H1 (cell line): ENCODE results near the gene NR4A2. TPM values are rescaled to one million over a fixed set of nuclear protein-coding genes. Genes with fewer than 3 reads are reported as not detected.

Experiments used
- CTCF ChIA-PET: fragments of 300-600 bp; sonication (Branson Sonifier 250); formaldehyde crosslinking; loops from one replicate; lab custom pipeline; 2021; ENCODE audit not compliant: partially characterized antibody; lab: Charles Lee
- POLR2A ChIA-PET: fragments of 300-600 bp; sonication (Branson Sonifier 250); formaldehyde crosslinking; loops from one replicate; lab custom pipeline; 2021; ENCODE audit warnings: inconsistent platforms; ENCODE audit not compliant: partially characterized antibody; lab: Charles Lee
- DNase-seq, 2 experiments: peaks; one replicate each; pipeline versions ENCODE4 v3.0.0 to v3.0.0-alpha.2; 2010 to 2022; ENCODE audit warnings: low spot score in 2 of 2, low read depth in 1 of 2, mixed read lengths in 1 of 2
- FAIRE-seq: peaks from 2 replicates; lab custom pipeline; 2011; peaks lifted over from hg19 to GRCh38; lab: Jason Lieb, UNC
- H2AFZ ChIP-seq: 2 replicates; pipeline ENCODE4 v1.8.1; 2012; ENCODE audit warnings: low read length, inconsistent platforms
- H2AK5ac ChIP-seq: 2 replicates; pipeline ENCODE4 v1.6.1; 2013; ENCODE audit warnings: low read depth, low read length
- H2BK120ac ChIP-seq: replicated peaks from 2 replicates; pipeline ENCODE3; 2013; ENCODE audit warnings: low read depth, low read length, inconsistent platforms
- H2BK12ac ChIP-seq: 2 replicates; pipeline ENCODE4 v1.6.1; 2013; ENCODE audit warnings: low read depth, low read length
- H2BK15ac ChIP-seq: 2 replicates; pipeline ENCODE4 v1.6.1; 2013; ENCODE audit warnings: low read length
- H2BK20ac ChIP-seq: 2 replicates; pipeline ENCODE4 v1.6.1; 2013; ENCODE audit warnings: low read length
- H2BK5ac ChIP-seq: 2 replicates; pipeline ENCODE4 v1.6.1; 2013; ENCODE audit warnings: low read depth, low read length
- H3K14ac ChIP-seq: 2 replicates; pipeline ENCODE4 v1.6.1; 2013; ENCODE audit warnings: inconsistent platforms; ENCODE audit not compliant: insufficient read length
- H3K18ac ChIP-seq: 2 replicates; pipeline ENCODE4 v1.6.1; 2013; ENCODE audit warnings: low read length; ENCODE audit errors: extremely low read depth
- H3K23ac ChIP-seq: 2 replicates; pipeline ENCODE4 v1.6.1; 2013; ENCODE audit warnings: inconsistent platforms; ENCODE audit not compliant: insufficient read length
- H3K23me2 ChIP-seq: 2 replicates; pipeline ENCODE4 v1.6.1; 2013; ENCODE audit warnings: low read depth, low read length
- H3K27ac ChIP-seq: 2 replicates; pipeline ENCODE4 v1.6.1; 2011; ENCODE audit warnings: low read depth, low read length, inconsistent platforms
- H3K27me3 ChIP-seq, 4 experiments: replicated peaks in 1 of 4; 1 replicate in 1 of 4; 2 replicates in 3 of 4; pipeline versions ENCODE4 v1.6.1 to v1.8.1; 2011 to 2013; ENCODE audit warnings: low read length in 3 of 4, mild to moderate bottlenecking in 3 of 4, inconsistent platforms in 2 of 4, mixed read lengths in 2 of 4, moderate library complexity in 1 of 4; ENCODE audit not compliant: control insufficient read depth in 3 of 4, insufficient read depth in 3 of 4; ENCODE audit errors: extremely low read depth in 1 of 4
- H3K36me3 ChIP-seq, 4 experiments: 2 replicates each; pipeline versions ENCODE4 v1.6.1 to v1.8.1; 2011 to 2013; ENCODE audit warnings: mild to moderate bottlenecking in 4 of 4, low read length in 3 of 4, moderate library complexity in 2 of 4, control low read depth in 1 of 4, inconsistent platforms in 1 of 4; ENCODE audit not compliant: insufficient read depth in 4 of 4, control insufficient read depth in 2 of 4
- H3K4ac ChIP-seq: replicated peaks from 2 replicates; pipeline ENCODE3; 2013; ENCODE audit warnings: low read length, low read depth, mixed read lengths, inconsistent platforms; ENCODE audit not compliant: insufficient read length
- H3K4me1 ChIP-seq, 4 experiments: replicated peaks in 1 of 4; 1 replicate in 1 of 4; 2 replicates in 3 of 4; pipeline versions ENCODE4 v1.6.1 to v1.8.1; 2011 to 2013; ENCODE audit warnings: low read length in 3 of 4, inconsistent platforms in 2 of 4, mixed read lengths in 1 of 4; ENCODE audit not compliant: insufficient read depth in 4 of 4, control insufficient read depth in 3 of 4
- H3K4me2 ChIP-seq, 2 experiments: 2 replicates each; pipeline versions ENCODE4 v1.6.1 to v1.8.1; 2011 to 2013; ENCODE audit warnings: low read depth in 2 of 2, low read length in 2 of 2, control low read depth in 1 of 2, inconsistent platforms in 1 of 2, mild to moderate bottlenecking in 1 of 2; ENCODE audit not compliant: insufficient read depth in 1 of 2
- H3K4me3 ChIP-seq, 4 experiments: fragments of 200-600, 300-600 bp in 1 of 4; sonication (generic), shearing (Covaris generic), sonication (Bioruptor Twin) in 1 of 4; 2 replicates each; pipeline versions ENCODE4 v1.5.1 to v1.8.1; 2011 to 2016; ENCODE audit warnings: low read length in 4 of 4, low read depth in 3 of 4, control low read depth in 2 of 4, inconsistent platforms in 2 of 4, mild to moderate bottlenecking in 2 of 4, mixed read lengths in 1 of 4, moderate library complexity in 1 of 4; ENCODE audit not compliant: insufficient read depth in 2 of 4; ENCODE audit errors: extremely low read depth in 1 of 4
- H3K56ac ChIP-seq: replicated peaks from 2 replicates; pipeline ENCODE3; 2013; ENCODE audit warnings: low read depth, mild to moderate bottlenecking, mixed read lengths, low read length, inconsistent platforms; ENCODE audit not compliant: insufficient read length
- H3K79me1 ChIP-seq: 2 replicates; pipeline ENCODE4 v1.6.1; 2013; ENCODE audit warnings: low read depth, low read length, control low read depth
- H3K79me2 ChIP-seq, 2 experiments: 2 replicates each; pipeline versions ENCODE4 v1.6.1 to v1.8.1; 2012 to 2013; ENCODE audit warnings: low read length in 2 of 2, mild to moderate bottlenecking in 2 of 2, inconsistent platforms in 1 of 2; ENCODE audit not compliant: insufficient read depth in 2 of 2, control insufficient read depth in 1 of 2
- H3K9ac ChIP-seq, 4 experiments: replicated peaks in 1 of 4; 1 replicate in 1 of 4; 2 replicates in 3 of 4; pipeline versions ENCODE4 v1.6.1 to v1.8.1; 2011 to 2013; ENCODE audit warnings: low read depth in 3 of 4, low read length in 3 of 4, control low read depth in 2 of 4, mild to moderate bottlenecking in 2 of 4, moderate library complexity in 2 of 4, inconsistent platforms in 1 of 4; ENCODE audit errors: extremely low read depth in 1 of 4
- H3K9me3 ChIP-seq, 2 experiments: 2 replicates each; pipeline versions ENCODE4 v1.6.1 to v1.8.1; 2012 to 2013; ENCODE audit warnings: mild to moderate bottlenecking in 2 of 2, moderate library complexity in 2 of 2, control low read depth in 1 of 2, inconsistent platforms in 1 of 2, low read depth in 1 of 2, low read length in 1 of 2, mixed read lengths in 1 of 2; ENCODE audit not compliant: insufficient read depth in 2 of 2
- H4K20me1 ChIP-seq, 2 experiments: replicated peaks in 1 of 2; 2 replicates each; pipeline versions ENCODE3 to v1.8.1; 2011 to 2013; ENCODE audit warnings: inconsistent platforms in 2 of 2, low read length in 2 of 2, mild to moderate bottlenecking in 1 of 2; ENCODE audit not compliant: insufficient read depth in 2 of 2, control insufficient read depth in 1 of 2
- H4K5ac ChIP-seq: 2 replicates; pipeline ENCODE4 v1.6.1; 2013; ENCODE audit warnings: low read length, low read depth, mixed read lengths, inconsistent platforms; ENCODE audit not compliant: insufficient read length
- H4K8ac ChIP-seq: 2 replicates; pipeline ENCODE4 v1.8.0; 2013; ENCODE audit warnings: mild to moderate bottlenecking, moderate library complexity, low read length, inconsistent platforms; ENCODE audit not compliant: insufficient read depth; ENCODE audit errors: extremely low read depth
- H4K91ac ChIP-seq: replicated peaks from 2 replicates; pipeline ENCODE3; 2013; ENCODE audit warnings: low read length, mixed read lengths, inconsistent platforms; ENCODE audit not compliant: insufficient read length
- HDAC6 ChIP-seq: IDR thresholded peaks from one replicate; pipeline ENCODE4 v1.7.1; 2012; ENCODE audit warnings: low read depth, mild to moderate bottlenecking, inconsistent platforms, low read length, moderate library complexity
- MAFK ChIP-seq: IDR thresholded peaks from 2 replicates; pipeline ENCODE4 v1.6.1; 2012; ENCODE audit warnings: low read depth, mild to moderate bottlenecking, improper control_type of control experiment, low read length
- RAD21 ChIP-seq, 2 experiments: IDR thresholded peaks in 1 of 2; conservative IDR thresholded peaks in 1 of 2; 2 replicates each; pipeline ENCODE4 v1.6.1; 2011; ENCODE audit warnings: low read depth in 2 of 2, low read length in 2 of 2, improper control_type of control experiment in 1 of 2, inconsistent platforms in 1 of 2, mild to moderate bottlenecking in 1 of 2, moderate library complexity in 1 of 2
- WGBS, 2 experiments: shearing (Covaris generic) in 1 of 2; methylation state at CpG; one replicate each; pipeline versions ENCODE4 v1.1.6 to v1.1.7; 2013 to 2015; ENCODE audit warnings: low lambda C conversion rate in 2 of 2, mixed read lengths in 2 of 2, inconsistent platforms in 1 of 2, low coverage in 1 of 2, missing lambda C conversion rate in 1 of 2; ENCODE audit not compliant: insufficient replicate concordance in 2 of 2, insufficient coverage in 1 of 2, insufficient read length in 1 of 2; ENCODE audit errors: extremely low coverage in 1 of 2, missing lambda C conversion rate in 1 of 2; 5-methylcytosine and 5-hydroxymethylcytosine counted together
- polyA plus RNA-seq, 7 experiments: library from polyadenylated mRNA; depleted of rRNA in 3 of 7; stranded (reverse) in 5 of 7; unstranded in 2 of 7; fragments of >200 nt in 5 of 7; fragments of 200-250 nt in 2 of 7; gene quantifications; 1 replicate in 5 of 7; 2 replicates in 1 of 7; 4 replicates in 1 of 7; pipeline versions ENCODE4 v1.2.1 to v1.2.3, GENCODE V29; 2011 to 2013; ENCODE audit warnings: missing spikeins in 2 of 7, mixed read lengths in 2 of 7
- total RNA-seq: library from RNA; stranded (reverse); fragmentation: NEBNext Ultra II Directional; extraction: Animal tissue kit (Norgen Biotek cat#: 25700); gene quantifications from 2 replicates; pipeline ENCODE4 v1.2.1, GENCODE V29; 2021

The NR4A2 gene
- total and polyA plus RNA-seq, 2 of the 8 experiments (the other 6 are each of a cell fraction or from before 2014, with no cell fraction given) = 0.15 to 1.7 TPM

DNA sequence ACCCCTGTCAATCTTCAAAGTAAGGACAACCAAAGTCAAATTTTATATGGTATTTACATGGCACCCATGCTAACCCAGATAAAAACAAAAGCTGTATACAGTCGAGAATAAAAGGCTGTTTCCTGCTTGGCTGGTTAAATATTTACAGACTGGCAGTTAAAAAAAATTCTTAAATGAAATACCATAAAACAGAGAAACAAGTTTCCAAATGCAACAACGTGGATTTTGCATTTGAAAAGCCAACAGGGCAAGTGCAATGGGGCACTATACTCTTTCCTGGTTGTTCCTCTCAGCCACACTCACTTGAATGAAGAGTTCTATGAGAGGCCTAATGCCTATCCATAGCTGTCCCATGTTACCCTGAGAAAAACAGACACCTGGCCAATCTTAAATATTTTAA, 6.1 kb upstream of the NR4A2 start:
- no peak overlapping the region for H4K91ac ChIP-seq
- no peak overlapping the region for H3K9ac ChIP-seq
- no peak overlapping the region for H4K5ac ChIP-seq
- H3K27ac ChIP-seq = no peak overlapping the region
- CTCF ChIA-PET = interaction anchor here (1.6 to 1.7 kb wide), 2 partner anchors 11 to 251 kb away, joined by 4 to 6 read pairs; no protein-coding TSS in a partner anchor
- H3K18ac ChIP-seq = no peak overlapping the region
- peaks cover 1 to 18% (median 10%) of the 10 kb centered on the region in 4 experiments for H3K27me3 ChIP-seq
- H3K4me1 ChIP-seq = peaks cover 0 to 2% (median 0%) of the 10 kb centered on the region in 4 experiments; a peak in 1 of 7 replicates
- H2BK20ac ChIP-seq = no peak overlapping the region
- H3K9me3 ChIP-seq = no peaks in the 10 kb centered on the region
- H3K36me3 ChIP-seq = no peaks in the 10 kb centered on the region
- H3K56ac ChIP-seq = no peak overlapping the region
- peaks cover 14% of the 10 kb centered on the region; the same call in 1 of the 2 replicates for H3K23me2 ChIP-seq
- no peaks in the 10 kb centered on the region for H3K79me1 ChIP-seq
- no peaks in the 10 kb centered on the region for H4K20me1 ChIP-seq
- H2AFZ ChIP-seq = no peak overlapping the region
- H2BK12ac ChIP-seq = no peak overlapping the region
- no peaks in the 10 kb centered on the region for H3K79me2 ChIP-seq
- FAIRE-seq (no peak), DNase-seq (no peak)
- H2BK15ac ChIP-seq = no peak overlapping the region
- no peak overlapping the region for H2BK120ac ChIP-seq
- H3K4me2 ChIP-seq = no peak overlapping the region
- H3K14ac ChIP-seq = no peak overlapping the region
- H2AK5ac ChIP-seq = no peak overlapping the region
- 38% methylated on average over 2 of the region's 2 CpGs; no CpG with 5 or more reads in 1 of the 2 experiments for WGBS, 2 experiments
- POLR2A ChIA-PET = no interaction called here
- H3K23ac ChIP-seq = no peak overlapping the region
- no peak overlapping the region for H3K4me3 ChIP-seq
- H2BK5ac ChIP-seq = no peak overlapping the region
- no peak overlapping the region for H3K4ac ChIP-seq
- H4K8ac ChIP-seq = no peak overlapping the region
- no peak for TF ChIP-seq HDAC6
- TF ChIP-seq RAD21 (IDR thresholded peaks at IDR 0.05 in 1 of 2, conservative IDR thresholded peaks at IDR 0.05 in 1 of 2; ENCODE audit: low read depth in 2 of 2, low read length in 2 of 2) = no peak
- TF ChIP-seq MAFK = no peak
